AG04450 (cell line): ENCODE data around the gene BRF1. TPM values are rescaled to one million over a fixed set of nuclear protein-coding genes. Genes with fewer than 3 reads are reported as not detected.

ENCODE experiments used
- CTCF ChIA-PET: fragments of 300-600, 350-600 bp; formaldehyde crosslinking; extraction: SDS; loops from one replicate; lab custom pipeline; 2022; ENCODE audit warnings: antibody characterized with exemption, inconsistent platforms; lab: Charles Lee
- POLR2A ChIA-PET: fragments of 350-600 bp; formaldehyde crosslinking; extraction: SDS; loops from one replicate; lab custom pipeline; 2021; ENCODE audit warnings: antibody characterized with exemption, inconsistent platforms; lab: Yijun Ruan, JAX
- DNase-seq: peaks from one replicate; pipeline ENCODE4 v3.0.0-alpha.2; 2011; ENCODE audit warnings: low read depth, low spot score
- H3K27ac ChIP-seq: one replicate; pipeline ENCODE4 v1.5.1; 2012; ENCODE audit warnings: low read depth, low read length, control low read depth
- H3K27me3 ChIP-seq: one replicate; pipeline ENCODE4 v1.6.0; 2012; ENCODE audit warnings: low read length; ENCODE audit not compliant: control insufficient read depth, insufficient read depth
- H3K4me3 ChIP-seq: 2 replicates; pipeline ENCODE4 v1.5.1; 2011; ENCODE audit warnings: mild to moderate bottlenecking, low read depth, low read length, control low read depth
- H3K9me3 ChIP-seq: 2 replicates; pipeline ENCODE4 v1.5.1; 2012; ENCODE audit warnings: low read length; ENCODE audit not compliant: control insufficient read depth, insufficient read depth
- polyA plus RNA-seq: library from polyadenylated mRNA; depleted of rRNA; stranded (reverse); fragments of >200 nt; gene quantifications from 2 replicates; pipeline ENCODE4 v1.2.3, GENCODE V29; 2011
- TF ChIP-seq, protein P1 (sequence below): IDR thresholded peaks from 2 replicates; pipeline ENCODE4 v1.5.1; 2011; ENCODE audit warnings: low read depth, low read length, control low read depth, inconsistent platforms

The BRF1 gene
- polyA plus RNA-seq, 1 experiment = 6.3 TPM

DNA sequence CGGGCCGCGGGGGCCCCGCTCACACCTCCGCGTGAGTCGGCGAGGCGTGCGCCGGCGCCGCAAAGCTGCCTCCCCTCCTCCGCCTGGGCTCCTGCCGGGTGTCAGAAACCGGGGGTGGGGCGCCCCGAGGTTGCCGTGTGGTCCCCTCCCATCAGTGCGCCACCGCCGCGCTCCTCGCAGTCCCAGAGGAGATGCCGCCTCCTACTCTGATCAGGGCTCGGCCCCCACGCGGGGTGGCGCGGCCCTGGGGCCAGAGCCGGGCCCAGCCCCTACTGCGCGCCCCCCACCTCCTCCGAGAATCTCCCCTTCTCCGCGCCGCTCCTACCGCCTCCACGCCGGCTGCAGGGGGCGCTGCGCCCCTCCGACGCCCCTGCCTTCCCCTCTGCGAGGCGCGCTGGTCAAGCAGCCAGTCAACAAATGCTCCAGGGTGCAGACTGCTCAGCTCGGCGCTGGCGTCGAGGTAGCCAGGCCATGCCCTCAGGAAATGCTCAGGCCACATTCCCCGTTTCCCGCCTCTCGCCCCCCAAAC lies 131.8 kb downstream of the BRF1 start:
- H3K27ac ChIP-seq = no peak overlapping the region
- peaks cover 38% of the 10 kb centered on the region for H3K27me3 ChIP-seq
- H3K9me3 ChIP-seq = no peaks in the 10 kb centered on the region; the same call in 1 of the 2 replicates
- H3K4me3 ChIP-seq = no peak overlapping the region
- CTCF ChIA-PET = no interaction called here
- TF ChIP-seq, protein P1, sequence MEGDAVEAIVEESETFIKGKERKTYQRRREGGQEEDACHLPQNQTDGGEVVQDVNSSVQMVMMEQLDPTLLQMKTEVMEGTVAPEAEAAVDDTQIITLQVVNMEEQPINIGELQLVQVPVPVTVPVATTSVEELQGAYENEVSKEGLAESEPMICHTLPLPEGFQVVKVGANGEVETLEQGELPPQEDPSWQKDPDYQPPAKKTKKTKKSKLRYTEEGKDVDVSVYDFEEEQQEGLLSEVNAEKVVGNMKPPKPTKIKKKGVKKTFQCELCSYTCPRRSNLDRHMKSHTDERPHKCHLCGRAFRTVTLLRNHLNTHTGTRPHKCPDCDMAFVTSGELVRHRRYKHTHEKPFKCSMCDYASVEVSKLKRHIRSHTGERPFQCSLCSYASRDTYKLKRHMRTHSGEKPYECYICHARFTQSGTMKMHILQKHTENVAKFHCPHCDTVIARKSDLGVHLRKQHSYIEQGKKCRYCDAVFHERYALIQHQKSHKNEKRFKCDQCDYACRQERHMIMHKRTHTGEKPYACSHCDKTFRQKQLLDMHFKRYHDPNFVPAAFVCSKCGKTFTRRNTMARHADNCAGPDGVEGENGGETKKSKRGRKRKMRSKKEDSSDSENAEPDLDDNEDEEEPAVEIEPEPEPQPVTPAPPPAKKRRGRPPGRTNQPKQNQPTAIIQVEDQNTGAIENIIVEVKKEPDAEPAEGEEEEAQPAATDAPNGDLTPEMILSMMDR = peak; percentile 41
- no peak for DNase-seq
- POLR2A ChIA-PET = no interaction called here

DNA sequence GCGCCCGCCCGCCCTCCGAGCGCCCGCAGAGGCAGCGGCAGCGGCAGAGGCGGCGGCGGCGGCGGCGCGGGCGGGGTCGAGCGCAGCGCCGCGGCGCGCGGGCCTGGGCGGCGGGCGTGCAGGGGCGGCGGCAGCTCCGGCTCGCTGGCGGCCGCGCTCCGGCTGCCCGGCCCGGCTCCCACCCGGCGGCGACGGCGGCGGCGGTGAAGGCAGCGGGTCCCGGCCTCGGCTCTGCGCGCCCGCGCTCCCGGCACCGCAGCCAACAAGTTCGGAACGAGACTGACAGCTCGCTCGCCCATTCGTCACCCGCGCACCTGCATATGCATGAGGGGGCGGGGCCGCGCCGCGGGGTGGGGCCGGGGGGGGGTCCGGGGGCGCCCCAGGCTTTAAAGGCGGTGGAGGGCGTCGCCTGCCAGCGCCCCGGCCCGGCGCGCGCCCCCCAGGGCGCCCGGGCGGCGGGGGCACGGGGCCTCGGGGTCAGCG lies 132.3 kb downstream of the BRF1 start, which contains the start of gene JAG2:
TSS of gene JAG2 (minus strand) at position 281 of the 483 bp plus-strand sequence. CDS start 356 bp downstream, outside the sequence.
- TF ChIP-seq, protein P1 = no peak
- Histone ChIP-seq H3K27ac (no peak within 1 kb of the TSS), H3K4me3 (no peak within 1 kb of the TSS; the same call in 1 of the 2 replicates), H3K27me3 (peaks cover 38% of the 10 kb centered on the region), H3K9me3 (no peaks in the 10 kb centered on the region; the same call in 1 of the 2 replicates)
- ChIA-PET CTCF (no interaction called here), POLR2A (no interaction called here)
- DNase-seq = no peak

DNA sequence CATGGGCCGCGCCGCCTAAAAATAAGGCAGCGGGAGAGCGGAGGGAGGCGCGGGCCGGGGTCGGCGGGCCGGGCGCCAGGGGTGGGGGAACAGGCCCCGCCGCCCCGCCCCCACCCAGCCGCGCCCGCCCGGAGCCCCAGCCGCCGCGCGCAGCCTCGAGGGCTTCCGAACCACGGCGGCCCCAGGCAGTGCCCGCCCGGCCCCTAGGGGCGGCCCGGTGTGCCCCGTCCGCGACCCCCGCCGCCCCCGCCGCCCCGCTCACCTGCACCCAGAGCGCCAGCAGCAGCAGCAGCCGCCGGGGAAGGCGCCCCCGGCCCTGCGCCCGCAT lies 132.7 kb downstream of the BRF1 start:
- Histone ChIP-seq H3K9me3 (no peaks in the 10 kb centered on the region; the same call in 1 of the 2 replicates), H3K27me3 (peaks cover 38% of the 10 kb centered on the region), H3K4me3 (no peak overlapping the region), H3K27ac (no peak overlapping the region)
- no peak for DNase-seq
- TF ChIP-seq, protein P1 = no peak
- CTCF ChIA-PET = no interaction called here
- POLR2A ChIA-PET = no interaction called here

DNA sequence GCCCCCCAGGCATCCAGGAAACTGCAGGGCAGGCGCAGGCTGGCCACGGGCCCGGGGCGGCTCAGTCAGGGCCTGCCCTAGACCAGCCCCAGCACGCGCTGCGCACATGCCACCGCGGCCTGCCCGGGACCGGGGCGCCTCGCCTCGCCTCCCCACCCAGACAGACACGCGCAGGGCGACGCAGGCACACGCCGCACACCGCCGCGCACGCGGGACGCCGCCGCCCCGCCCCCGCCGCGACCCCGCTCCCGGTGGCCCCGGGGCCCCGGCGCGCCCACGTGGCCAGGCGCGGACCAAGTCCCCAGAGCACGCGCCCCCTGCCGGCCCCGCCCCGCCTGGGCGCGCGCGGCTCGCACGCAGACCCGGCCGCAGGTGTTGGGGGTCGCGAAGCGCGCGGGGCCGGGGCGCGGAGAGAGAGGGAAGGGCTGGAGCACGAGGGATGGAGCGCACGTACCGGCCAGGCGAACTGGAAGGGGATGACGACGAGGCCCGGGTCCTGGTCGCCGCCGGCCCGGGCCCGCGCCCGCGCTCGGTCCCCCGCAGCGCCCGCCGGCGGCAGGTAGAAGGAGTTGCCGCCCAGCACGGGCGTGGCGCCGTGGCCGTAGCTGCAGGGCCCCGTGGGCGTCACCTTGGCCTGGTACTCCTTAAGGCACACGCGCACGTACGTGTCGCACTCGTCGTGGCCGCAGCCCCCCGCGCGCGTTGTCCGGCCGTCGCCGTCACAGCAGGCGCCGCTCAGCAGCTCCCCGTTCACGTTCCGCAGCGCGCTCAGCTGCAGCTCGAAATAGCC lies 133.3 kb downstream of the BRF1 start:
- no peak overlapping the region; the same call in 1 of the 2 replicates for H3K4me3 ChIP-seq
- H3K27ac ChIP-seq = no peak overlapping the region
- POLR2A ChIA-PET = no interaction called here
- peaks cover 38% of the 10 kb centered on the region for H3K27me3 ChIP-seq
- no peak for DNase-seq
- H3K9me3 ChIP-seq = peaks cover under 1% of the 10 kb centered on the region
- CTCF ChIA-PET = no interaction called here
- TF ChIP-seq, protein P1 = no peak

DNA sequence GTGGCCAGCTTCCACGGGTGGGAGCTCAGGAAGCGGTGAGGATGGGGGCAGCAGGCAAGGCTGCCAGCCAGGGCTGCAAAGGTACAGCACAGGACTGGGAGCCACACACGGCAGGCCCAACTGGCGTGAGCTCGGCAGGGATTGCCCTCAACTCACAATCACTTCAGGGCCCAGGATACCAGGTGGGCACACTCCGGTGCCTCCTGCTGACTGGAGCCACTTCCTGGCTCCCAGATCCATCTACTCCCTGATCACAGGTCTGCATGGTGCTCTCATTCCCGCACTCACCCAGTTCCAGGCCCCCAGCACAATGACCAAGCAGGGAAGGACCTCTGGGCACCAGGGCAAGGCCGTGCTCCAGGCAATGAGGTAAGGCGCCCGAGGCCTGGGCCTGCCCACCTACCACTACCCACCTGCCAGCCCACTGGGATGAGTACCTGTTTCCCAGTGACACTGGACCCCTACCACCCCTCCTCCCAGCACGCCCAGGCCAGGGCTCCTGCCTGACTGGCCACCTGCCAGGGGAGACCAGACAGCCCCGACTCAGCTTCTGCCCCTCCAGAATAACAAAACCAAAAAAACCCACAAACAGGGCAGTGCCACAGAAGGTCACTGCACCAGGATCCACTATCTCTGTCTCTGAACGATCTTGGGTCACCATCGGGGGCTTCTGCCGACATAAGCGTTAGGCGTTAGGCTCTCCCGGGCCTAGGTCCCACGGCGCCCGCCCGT lies 134.1 kb downstream of the BRF1 start:
- Histone ChIP-seq H3K4me3 (no peak overlapping the region), H3K27ac (no peak overlapping the region), H3K27me3 (peaks cover 38% of the 10 kb centered on the region), H3K9me3 (peaks cover 5% of the 10 kb centered on the region)
- ChIA-PET POLR2A (no interaction called here), CTCF (no interaction called here)
- no peak for DNase-seq
- TF ChIP-seq, protein P1 = no peak
